Thoracic aorta (tissue), 2 donors: ENCODE data around the gene ATP10A. TPM values are rescaled to one million over a fixed set of nuclear protein-coding genes. Genes with fewer than 3 reads are reported as not detected.

Experiments used
- ATAC-seq: fragments of 150-250 bp; one replicate; pipeline ENCODE4 v1.8.0; 2017; ENCODE audit warnings: low read depth; ENCODE audit not compliant: insufficient number of reproducible peaks, low FRiP score
- DNase-seq: peaks from one replicate; pipeline ENCODE4 v3.0.0-alpha.2; 2020; ENCODE audit warnings: low spot score
- H3K27ac ChIP-seq, 2 donors: fragments of 200-600 bp; sonication (generic); 1 replicate in 1 of 2; 2 replicates in 1 of 2; pipeline ENCODE4 v1.5.1; 2016; ENCODE audit warnings: mild to moderate bottlenecking in 2 of 2, moderate library complexity in 2 of 2
- H3K27me3 ChIP-seq: fragments of 200-600 bp; sonication (generic); replicated peaks from 2 replicates; pipeline ENCODE4 v1.6.0; 2016; ENCODE audit warnings: mild to moderate bottlenecking; ENCODE audit not compliant: insufficient read depth
- H3K36me3 ChIP-seq: fragments of 200-600 bp; sonication (generic); one replicate; pipeline ENCODE4 v1.5.1; 2016
- H3K4me1 ChIP-seq, 2 donors: fragments of 200-600 bp; sonication (generic); 1 replicate in 1 of 2; 2 replicates in 1 of 2; pipeline versions ENCODE4 v1.5.1 to v1.6.0; 2016; ENCODE audit warnings: low read depth in 2 of 2, mild to moderate bottlenecking in 1 of 2; ENCODE audit not compliant: control insufficient read depth in 1 of 2
- H3K4me3 ChIP-seq: fragments of 200-600 bp; sonication (generic); 2 replicates; pipeline ENCODE4 v1.5.1; 2016; ENCODE audit warnings: mild to moderate bottlenecking
- H3K9me3 ChIP-seq: fragments of 200-600 bp; sonication (generic); 2 replicates; pipeline ENCODE4 v1.5.1; 2016
- CTCF ChIP-seq: fragments of 200-600 bp; sonication (generic); IDR thresholded peaks from one replicate; pipeline ENCODE4 v1.5.1; 2019; ENCODE audit warnings: antibody characterized with exemption
- total RNA-seq, 2 donors: library from RNA; depleted of rRNA; stranded (reverse); fragments of >200 nt; gene quantifications; one replicate each; pipeline versions ENCODE4 v1.1.0 to v1.2.3, GENCODE V29; 2016

Gene ATP10A
- total RNA-seq, 2 donors from 2014 or later: 59.4 to 89.8 TPM

GRCh38 chr15:25712192-25712960 is 150.8 kb downstream of the ATP10A start:
- H3K27ac ChIP-seq: no peak overlapping the region
- TF ChIP-seq CTCF: no peak
- no peak overlapping the region for H3K4me3 ChIP-seq
- H3K36me3 ChIP-seq: peaks cover 34% of the 10 kb centered on the region
- H3K9me3 ChIP-seq: no peaks in the 10 kb centered on the region
- no peak for ATAC-seq
- H3K27me3 ChIP-seq: no peaks in the 10 kb centered on the region
- H3K4me1 ChIP-seq: peaks cover 14 to 28% of the 10 kb centered on the region in 2 donors
- no peak for DNase-seq

GRCh38 chr15:25711691-25712090 is 151.4 kb downstream of the ATP10A start:
- ATAC-seq (no peak), DNase-seq (no peak)
- H3K4me3 ChIP-seq: no peak overlapping the region
- TF ChIP-seq CTCF: no peak
- H3K27ac ChIP-seq: no peak overlapping the region
- no peaks in the 10 kb centered on the region for H3K27me3 ChIP-seq
- H3K9me3 ChIP-seq: no peaks in the 10 kb centered on the region
- peaks cover 41% of the 10 kb centered on the region for H3K36me3 ChIP-seq
- H3K4me1 ChIP-seq: peaks cover 9 to 21% of the 10 kb centered on the region in 2 donors

GRCh38 chr15:25711164-25711563 is 152.0 kb downstream of the ATP10A start:
- no peaks in the 10 kb centered on the region for H3K9me3 ChIP-seq
- ATAC-seq (no peak), DNase-seq (no peak)
- H3K27ac ChIP-seq: no peak overlapping the region
- H3K4me1 ChIP-seq: peaks cover 6 to 16% of the 10 kb centered on the region in 2 donors
- no peaks in the 10 kb centered on the region for H3K27me3 ChIP-seq
- H3K4me3 ChIP-seq: no peak overlapping the region
- H3K36me3 ChIP-seq: peaks cover 42% of the 10 kb centered on the region
- TF ChIP-seq CTCF: no peak

- Histone ChIP-seq H3K9me3 (no peaks in the 10 kb centered on the region), H3K4me3 (no peak overlapping the region), H3K27me3 (no peaks in the 10 kb centered on the region), H3K27ac (no peak overlapping the region), H3K4me1 (peaks cover 6 to 13% of the 10 kb centered on the region in 2 donors), H3K36me3 (peaks cover 44% of the 10 kb centered on the region)
- DNase-seq: no peak
- no peak for ATAC-seq
- TF ChIP-seq CTCF: peak; percentile 43
Observed at GRCh38 chr15:25710184-25710583, 152.9 kb downstream of the ATP10A start.

GRCh38 chr15:25709437-25710159 is 153.5 kb downstream of the ATP10A start:
- ATAC-seq: no peak
- H3K9me3 ChIP-seq: no peaks in the 10 kb centered on the region
- no peak overlapping the region for H3K27ac ChIP-seq
- no peak for DNase-seq
- no peaks in the 10 kb centered on the region for H3K27me3 ChIP-seq
- TF ChIP-seq CTCF: no peak
- H3K4me3 ChIP-seq: no peak overlapping the region
- H3K4me1 ChIP-seq: peaks cover 6 to 13% of the 10 kb centered on the region in 2 donors
- peaks cover 49% of the 10 kb centered on the region for H3K36me3 ChIP-seq
